NAMALWA (cell line): ENCODE measurements around the gene WASF1.

Experiments used
- DNase-seq: peaks from one replicate; pipeline ENCODE4 v3.0.0-alpha.2; 2015; ENCODE audit warnings: low spot score

WASF1 gene

DNA sequence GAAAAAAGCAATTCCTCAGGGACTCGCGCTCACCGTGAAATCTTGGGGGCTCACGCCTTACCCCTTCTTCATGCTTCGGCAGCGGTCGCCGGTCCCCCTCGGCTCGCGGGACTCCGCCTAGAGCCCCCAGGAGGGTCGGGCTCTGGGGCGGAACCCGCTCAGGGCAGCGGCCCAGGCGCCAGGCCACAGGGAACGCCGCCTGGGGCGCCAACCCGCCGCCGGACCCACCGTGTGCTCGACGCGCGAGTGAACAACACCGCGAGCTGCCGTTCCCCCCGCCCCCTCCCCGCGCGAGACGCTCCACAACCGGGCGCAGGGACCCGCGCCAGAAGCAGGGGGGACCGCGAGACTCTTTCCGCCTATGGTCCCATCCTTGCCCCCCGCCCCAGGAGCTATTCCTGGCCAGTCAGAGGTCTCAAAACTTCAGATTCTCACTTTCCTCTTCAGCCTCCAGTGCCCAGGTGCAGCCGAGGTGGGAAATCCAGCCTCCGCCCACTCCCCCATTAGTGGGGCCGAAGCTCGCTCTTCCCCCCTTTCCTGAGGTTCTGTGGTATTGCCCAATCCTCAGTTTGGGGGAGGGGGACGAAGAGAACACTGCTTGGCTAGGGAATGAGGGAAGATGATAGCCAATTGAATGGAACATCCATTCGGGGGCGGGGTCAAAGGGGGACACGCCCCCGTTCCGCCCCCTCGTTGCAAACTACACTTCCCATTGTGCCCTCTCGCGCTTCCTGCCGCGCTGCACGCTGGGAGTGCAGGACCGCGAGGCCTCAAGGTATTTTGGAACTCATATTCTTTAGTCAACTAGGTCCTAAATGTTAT lies at the start of gene WASF1:
WASF1 (minus strand) TSS at position 265 of the 822 bp plus-strand sequence. CDS start 52,069 bp downstream, outside the sequence.
- DNase-seq: peak; percentile 97

DNA sequence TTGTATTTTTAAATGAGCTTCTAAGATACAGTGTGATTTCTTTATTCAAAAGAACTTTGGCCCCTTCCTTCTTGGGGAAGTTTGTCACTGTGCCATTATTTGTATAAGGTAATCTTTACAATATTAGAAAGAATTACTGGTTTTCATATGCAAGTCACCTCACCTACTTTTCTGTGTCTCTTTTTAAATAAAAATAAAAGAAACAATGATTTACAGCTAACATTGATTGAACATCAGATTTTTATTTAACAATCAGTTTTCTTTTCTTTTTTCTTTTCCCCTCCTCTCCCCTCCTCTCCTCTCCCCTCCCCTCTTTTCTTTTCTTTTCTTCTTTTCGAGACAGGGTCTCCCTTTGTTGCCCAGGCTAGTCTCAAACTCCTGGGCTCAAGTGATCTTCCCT lies 46.8 kb upstream of the WASF1 start:
- no peak for DNase-seq

DNA sequence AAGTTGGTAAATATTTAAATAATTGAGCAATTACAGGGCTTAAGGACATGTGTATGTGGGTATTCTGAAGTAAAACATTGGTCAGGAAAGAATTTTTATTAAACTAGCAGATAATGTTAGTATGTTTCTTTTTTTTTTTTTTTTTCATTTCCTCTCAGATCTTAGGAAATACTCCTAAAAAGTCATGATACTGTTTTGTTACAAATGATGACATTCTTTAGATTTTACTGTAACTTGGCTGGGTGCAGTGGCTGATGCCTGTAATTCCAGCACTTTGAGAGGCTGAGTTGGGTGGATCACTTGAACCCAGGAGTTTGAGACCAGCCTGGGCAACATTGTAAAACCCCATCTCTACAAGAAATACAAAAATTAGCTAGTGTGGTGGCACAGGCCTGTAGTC lies 42.3 kb upstream of the WASF1 start:
- no peak for DNase-seq

DNA sequence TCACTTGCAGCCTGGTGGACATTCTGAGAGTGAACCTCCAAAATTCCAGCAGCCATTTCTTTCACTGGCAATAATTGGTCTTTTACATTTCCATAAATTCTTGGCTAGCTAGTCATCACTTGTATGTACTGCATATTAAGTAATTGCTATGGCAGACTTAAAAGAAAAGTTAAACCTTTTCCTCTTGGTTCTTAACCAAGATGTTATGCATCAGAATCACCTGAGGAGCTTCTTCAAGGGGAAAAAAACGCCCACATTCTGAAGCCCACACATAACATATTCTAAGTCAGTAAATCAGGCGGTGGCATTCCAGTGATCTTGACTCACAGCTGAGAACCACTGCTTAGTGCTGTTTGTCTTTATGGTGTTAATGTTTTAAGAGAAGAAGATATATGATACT lies 37.8 kb upstream of the WASF1 start:
- no peak for DNase-seq

DNA sequence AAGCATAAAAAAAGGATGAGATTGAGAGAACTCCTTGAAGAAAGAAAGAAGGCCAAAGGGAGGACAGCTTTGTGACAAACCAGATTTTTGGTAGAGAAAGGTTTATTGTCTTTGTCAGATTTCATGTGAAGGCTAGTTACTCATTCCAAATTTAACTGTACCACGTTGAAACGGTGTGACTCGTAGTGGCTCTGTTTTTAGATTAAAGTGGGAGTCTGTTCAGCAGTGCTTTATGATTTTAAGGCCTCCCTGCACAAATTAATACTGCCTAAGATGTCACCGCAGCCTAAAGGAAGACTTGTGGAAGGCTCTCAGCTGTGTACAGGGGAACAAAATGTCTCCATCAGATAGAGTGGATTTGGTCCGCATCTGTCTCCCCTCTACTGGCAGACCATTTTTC lies 36.7 kb upstream of the WASF1 start:
- no peak for DNase-seq

DNA sequence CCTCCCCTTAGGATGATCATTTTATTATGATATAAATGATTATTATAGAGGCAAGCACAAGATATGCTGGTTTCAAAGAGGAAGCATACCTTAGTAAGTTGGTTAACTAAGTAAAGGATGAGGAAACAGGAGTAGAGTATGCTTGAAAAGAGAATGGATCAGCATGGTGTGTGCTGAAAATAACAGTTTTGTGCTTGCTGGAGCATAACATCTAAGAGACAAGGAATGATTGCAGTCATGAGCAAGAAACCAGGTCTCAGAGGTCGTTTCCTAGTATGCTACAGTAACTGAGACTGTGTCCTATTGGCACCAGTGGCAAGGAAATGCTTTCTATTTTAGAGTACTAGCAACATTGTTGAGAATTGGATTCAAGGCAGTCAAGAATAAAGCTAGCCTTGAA lies 34.9 kb upstream of the WASF1 start:
- no peak for DNase-seq

DNA sequence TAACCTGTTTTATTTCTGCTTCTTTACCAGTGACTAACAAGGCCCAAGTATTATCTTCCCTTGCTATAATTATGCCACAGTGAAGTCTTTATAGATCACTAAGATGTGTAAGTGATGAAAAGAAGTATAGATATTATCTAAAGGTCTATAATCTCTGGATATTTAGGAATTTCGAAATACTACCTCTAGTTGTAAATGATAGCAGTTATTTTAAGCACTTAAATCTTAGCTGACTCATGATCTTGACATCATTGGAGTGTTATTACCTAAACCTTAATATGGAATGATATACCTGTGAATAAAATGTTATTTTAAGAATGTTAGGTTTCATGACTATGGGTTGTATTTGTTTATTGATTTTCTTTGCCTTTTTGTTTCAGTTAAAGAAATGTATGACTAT lies 32.3 kb upstream of the WASF1 start:
- DNase-seq: no peak

DNA sequence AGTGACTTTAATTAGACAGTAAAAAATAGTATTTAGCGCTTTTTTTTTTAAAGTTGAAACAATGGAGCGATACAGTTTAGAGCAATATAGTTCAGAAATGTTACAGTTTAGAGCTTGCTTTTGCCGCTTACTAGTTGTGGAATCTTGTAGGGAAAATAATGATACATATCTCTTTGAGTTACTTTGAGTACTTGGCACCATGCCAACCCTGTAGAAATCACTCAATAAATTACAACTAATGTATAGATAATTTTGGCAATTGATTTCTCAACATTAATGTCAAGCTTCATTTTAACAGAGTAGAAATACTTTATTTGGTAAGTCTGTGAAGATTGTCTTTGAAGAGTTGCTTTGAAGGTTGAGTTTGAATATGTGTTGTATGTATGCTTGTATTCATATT lies 28.2 kb upstream of the WASF1 start:
- DNase-seq: no peak

DNA sequence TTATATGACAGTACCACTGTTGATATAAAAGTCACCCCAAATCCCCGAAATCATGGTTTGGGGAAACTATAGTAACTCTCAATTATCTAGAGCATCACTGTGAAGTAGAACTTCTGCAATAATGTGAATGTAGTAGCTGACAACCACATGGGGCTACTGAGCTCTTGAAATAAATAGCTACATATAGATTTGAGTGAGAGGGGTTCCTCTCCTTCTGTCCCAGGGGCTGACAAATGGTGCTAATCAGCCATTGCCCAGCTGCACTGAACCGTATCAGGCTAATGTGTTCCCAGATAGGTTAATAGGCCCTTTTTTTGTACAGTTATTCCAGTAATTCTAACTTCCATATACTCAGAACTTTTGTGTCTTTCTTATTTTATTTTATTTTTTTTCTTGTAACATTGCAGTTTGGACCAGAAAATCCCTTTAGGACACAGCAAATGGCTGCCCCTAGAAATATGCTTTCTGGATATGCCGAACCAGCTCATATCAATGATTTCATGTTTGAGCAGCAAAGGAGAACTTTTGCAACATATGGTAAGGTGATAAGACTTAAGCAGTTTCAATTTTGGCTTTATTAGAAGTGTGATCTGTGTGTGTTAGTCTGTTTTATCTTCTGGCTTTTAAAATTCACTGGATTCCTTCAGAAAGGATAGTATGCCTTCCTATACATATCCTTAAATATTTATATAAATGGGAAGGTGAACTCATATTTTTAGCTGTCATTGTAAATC lies 21.8 kb upstream of the WASF1 start:
- DNase-seq: no peak

DNA sequence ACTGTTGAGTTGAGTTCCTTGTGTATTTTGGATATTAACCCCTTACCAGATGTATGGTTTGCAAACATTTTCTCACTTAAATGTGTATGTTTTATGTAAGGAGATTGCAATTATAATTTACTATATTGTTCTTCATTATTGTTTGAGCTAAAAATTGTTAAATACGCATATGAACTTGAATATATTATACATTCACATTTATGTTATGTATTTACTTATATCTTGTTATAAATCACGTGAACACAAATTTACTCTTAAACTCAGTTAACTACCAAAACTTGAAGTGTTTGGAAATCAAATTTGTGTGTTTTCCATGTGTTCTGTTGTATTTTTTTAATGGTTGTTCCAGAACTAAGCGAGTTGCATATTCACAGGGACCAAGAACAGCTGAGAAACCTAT lies 19.1 kb upstream of the WASF1 start:
- no peak for DNase-seq

DNA sequence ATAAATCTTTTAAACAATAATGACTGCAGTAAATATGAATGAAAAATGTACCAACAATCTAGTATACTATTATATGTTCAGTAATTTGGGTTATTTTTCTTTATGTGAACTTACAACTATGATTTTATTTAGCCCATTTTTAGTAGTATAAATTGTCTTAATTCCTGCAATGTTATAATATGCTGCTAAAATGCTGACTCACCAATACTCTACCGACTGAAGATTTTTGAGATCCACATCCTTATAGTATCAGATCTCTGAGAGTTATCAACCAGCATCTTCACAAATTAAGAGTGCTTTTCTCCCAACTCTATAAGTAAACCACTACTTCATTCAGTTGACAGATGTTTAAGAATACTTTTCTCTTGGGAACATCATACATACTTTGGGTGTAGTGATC lies 17.4 kb upstream of the WASF1 start:
- DNase-seq: no peak

DNA sequence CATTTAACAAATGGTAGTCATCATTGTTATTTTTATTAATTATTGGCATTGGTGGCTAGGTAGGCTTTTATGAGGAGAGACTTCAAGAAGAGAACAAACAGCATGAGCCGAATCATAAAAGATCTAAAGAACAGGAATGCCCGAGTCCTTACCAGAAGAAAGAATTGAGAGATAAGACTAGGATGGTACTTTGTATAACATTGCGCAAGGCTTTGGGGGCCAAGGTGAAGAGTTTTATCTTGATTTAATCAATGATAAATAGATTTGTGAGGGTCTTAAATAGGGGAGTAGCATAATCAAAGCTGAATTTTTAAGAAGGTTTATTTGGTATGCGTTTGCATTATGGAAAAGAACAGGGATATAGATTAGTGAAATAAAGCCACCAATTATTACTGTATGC lies 16.2 kb upstream of the WASF1 start:
- no peak for DNase-seq

DNA sequence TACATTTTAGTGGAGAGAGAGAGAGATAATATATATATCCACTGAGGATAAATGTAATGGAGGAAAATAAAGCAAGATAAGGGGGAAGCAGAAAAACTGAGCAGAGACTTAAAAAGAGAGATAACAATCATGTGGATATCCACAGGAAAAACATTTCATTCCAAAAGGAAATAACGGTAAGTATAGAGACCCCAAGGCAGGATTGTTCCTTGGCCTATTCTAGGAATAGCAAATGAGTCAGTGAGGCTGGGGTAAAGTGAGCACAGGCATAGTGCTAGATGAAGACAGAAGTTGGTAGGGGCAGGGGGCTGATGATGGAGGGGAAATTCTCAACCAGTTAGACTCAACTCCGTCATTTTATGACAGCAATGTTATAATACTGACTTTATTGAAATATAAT lies 12.0 kb upstream of the WASF1 start:
- no peak for DNase-seq

DNA sequence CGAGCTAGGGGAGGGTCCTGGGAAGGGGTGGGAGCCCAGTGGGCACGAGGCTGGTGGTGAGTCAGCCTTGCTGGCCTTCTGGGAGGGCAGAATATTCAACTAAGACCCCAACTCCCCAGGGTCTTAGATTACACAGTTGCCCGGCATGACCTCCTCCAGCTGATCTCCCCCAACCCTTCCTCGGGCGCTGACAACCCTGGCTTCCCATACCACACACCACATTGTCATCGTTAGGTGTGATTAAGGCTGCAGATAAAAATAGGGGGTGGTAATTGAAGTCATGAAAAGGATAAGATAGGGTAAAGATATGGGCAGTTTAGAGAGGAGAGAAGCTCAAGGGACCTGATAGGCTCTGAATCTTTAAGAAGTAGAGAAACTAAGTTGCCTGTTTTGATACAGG lies 11.3 kb upstream of the WASF1 start:
- no peak for DNase-seq

DNA sequence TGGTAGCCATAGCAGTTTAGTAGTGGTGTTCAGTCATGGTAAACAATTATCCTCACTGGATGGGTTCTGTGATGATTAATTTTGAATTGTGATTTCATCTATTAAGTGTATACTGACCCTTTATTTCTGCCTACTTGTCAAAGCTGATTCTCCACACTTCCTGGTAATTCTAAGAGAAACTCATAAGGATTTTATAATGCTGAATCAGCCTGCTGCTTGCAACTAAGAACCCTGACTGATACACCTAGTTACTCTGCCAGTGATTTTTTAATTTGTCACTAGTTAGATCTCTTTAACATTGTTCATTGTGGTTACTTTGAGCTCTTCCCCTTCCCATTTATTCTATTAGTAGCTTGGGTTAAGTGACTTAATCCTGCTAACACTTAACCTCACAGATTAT lies 9.3 kb upstream of the WASF1 start:
- no peak for DNase-seq

DNA sequence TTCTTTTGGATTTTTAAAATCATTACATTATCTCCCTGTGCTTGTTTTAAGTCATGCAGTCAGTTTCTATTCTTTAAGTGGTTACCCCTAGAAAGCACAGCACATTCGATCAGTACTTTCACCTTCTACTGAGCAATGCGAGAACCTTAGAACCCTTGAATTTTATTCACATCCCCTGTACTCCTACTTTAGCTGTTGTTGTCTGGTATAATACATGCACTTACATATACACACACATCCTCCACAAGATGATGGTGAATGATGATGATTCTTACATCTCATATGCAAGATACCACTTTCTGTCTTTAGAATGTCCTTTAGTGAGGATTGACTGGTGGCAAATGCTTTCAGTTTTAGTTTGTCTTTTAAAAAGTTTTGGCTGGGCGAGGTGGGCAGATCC lies 6.4 kb upstream of the WASF1 start:
- DNase-seq: no peak

DNA sequence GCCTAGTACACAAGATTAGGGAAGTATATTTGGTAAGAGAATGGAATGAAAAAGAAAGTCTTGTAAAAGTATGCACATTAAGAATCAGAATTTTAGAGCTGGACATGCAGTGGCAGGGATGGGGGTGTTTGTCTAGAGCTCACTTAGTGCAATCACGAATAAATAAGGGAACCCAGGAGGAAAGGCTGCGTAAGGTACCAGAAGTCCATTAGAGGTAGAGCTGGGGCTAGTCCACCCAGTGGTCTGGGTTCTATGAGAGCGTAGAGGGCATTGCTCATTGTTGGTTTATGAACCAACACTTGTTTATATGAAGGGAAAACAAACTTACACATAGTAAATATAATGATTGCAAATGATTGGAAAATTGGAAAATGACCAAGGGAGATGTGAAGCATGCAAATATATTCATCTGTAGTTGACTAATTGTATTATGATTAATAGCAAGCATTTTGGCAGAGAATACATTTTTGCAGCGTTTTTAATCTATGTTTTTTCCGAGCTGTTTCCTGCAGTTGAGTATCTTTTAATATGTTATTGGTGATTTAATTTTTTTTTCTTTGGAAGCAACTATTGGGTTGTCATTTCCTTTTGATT lies 3.9 kb upstream of the WASF1 start:
- no peak for DNase-seq

DNA sequence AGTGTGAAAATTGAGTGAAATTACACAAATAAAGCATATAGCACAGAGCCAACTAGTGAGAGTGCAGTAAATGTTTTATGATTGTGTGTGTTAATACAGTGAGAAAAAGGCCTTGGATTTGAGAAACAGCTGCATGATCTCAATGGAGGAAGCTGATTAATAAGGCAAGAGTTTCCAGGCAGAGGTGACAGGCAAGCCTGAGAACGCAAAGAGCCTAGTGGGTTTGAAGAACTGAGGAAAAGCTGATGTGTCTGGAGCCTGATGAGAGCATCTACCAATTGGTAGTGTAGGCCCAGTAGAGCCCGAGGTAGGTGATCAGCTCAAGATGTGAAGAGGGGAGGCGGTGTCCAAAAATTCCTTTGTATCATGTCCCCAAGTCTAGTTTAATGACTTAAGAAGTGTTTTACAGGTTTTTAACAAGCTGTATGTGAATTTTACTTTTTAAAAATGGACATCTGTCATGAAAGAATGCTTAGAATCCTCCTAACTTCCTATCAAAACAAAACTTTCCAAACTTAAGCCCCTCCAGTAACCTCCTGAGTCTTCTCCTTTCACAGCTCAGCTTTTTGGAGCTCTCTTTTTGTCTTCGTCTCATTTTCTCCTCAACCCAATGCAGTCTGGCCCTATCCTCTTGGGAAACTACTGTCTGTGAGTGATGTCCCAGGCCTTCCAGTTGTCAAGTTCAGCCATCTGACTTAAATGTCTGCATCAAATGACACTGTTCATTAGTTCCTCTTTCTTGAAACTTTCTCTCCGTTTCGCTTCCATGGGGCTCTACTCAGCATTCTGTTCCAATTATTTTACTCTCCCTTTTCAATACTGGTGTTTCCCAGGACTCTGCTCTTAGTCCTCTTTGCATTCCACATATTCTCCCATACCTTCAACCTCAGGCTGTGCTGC lies 1.9 kb upstream of the WASF1 start:
- peak; percentile 78 for DNase-seq

DNA sequence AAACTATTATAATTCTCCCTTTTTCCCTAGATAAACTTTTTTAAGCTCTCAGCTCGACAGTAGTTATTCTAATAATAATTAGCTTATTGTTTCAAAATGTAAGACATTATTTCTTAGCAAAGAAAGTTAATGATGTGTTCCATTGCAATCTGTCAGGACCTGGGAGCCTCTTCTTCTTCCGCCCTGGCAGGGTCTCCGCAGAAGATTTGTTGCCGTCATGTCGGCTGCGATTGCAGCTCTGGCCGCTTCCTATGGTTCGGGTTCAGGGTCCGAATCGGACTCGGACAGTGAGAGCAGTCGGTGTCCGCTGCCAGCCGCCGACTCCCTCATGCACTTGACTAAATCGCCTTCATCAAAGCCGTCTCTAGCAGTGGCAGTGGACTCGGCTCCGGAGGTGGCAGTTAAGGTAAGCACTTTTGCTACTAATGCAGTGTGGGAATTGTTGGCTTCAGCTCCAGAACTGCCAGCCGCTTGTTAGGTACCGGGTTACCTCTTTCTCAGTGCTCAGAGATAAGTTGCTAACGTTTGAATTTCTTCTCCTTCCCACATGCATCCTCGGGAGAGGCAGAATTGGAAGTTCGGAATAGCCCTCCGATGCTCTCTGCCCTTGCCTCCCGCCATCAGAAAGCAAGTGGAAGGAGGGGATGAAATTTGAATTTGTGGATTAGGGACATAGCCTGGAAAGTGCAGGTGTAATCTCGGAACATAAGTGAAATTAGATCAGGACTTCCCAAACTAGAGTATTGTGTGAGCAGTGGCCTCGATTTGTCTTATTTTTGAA lies 948 bp upstream of the WASF1 start, which contains the start of gene CDC40:
CDC40 (plus strand) TSS at position 200 of the 781 bp plus-strand sequence; CDS start at position 218, 18 bp downstream.
- no peak for DNase-seq

DNA sequence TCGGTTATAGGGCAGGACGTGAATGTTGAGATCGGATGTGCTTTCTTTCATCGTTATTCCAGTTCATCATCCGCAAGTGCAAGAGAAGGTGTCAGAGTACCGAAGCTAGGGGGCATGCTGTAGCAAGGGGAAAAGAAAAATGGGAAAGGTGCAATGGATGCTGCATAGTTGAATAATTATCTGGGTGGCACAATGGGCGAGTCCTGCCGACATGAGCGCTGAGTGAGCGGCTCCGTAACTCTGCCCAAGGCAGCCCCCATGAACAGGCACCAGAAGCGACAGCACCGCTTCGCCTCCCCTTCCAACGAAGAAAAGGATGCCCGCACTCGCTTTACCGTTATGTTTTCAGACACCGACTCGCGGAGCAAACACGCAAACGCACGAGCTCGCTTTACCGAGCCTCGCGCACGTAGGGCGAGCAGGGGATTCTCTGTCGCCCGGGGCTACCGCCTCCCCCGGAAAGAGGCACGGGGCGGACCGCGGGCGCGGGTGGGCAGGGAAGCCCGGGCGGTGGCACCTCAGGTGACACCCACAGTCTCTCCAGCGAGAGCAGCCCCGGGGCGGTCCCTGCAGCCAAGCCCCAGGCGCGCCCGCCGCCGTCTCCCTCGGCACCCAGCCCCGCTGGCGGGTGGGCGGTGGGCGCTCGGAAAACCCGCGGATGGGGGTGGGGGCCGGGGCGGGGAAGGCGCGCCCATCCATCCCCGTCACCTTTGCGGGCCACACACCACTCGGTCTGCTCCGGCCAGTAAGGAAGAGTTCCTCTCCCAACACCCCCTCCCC lies 654 bp downstream of the WASF1 start:
- DNase-seq: peak; percentile 85
